Stimulated activated CD4-positive, alpha-beta T cell treated with anti-CD3 and anti-CD28 coated beads, TNF-alpha, amount 100 ng/mL, for 4 hours (primary cell): ENCODE results near the gene LYSMD3.

Experiments used
- DNase-seq, 3 experiments: peaks; one replicate each; pipeline ENCODE4 v3.0.0-alpha.2; 2020; ENCODE audit warnings: low read depth in 3 of 3

Gene LYSMD3

GRCh38 chr5:90548069-90548593 lies 18.7 kb upstream of the LYSMD3 start:
- no peak for DNase-seq

GRCh38 chr5:90547072-90547536 lies 17.7 kb upstream of the LYSMD3 start:
- DNase-seq = no peak

GRCh38 chr5:90546216-90546837 lies 16.9 kb upstream of the LYSMD3 start:
- no peak for DNase-seq

- DNase-seq = no peak
These were observed 16.1 kb upstream of the LYSMD3 start for GRCh38 chr5:90545511-90545910.

- DNase-seq = no peak
These were observed 13.6 kb upstream of the LYSMD3 start for GRCh38 chr5:90542827-90543519.

GRCh38 chr5:90534922-90535321 lies 5.5 kb upstream of the LYSMD3 start:
- DNase-seq = no peak

GRCh38 chr5:90533794-90534193 lies 4.4 kb upstream of the LYSMD3 start:
- DNase-seq = no peak

- DNase-seq = no peak
These were observed 1.5 kb upstream of the LYSMD3 start for GRCh38 chr5:90530736-90531487.

- DNase-seq = peak in 1 of 3 experiments; percentile 26
These were observed 724 bp upstream of the LYSMD3 start for GRCh38 chr5:90529939-90530677.

- DNase-seq = no peak
These were observed 687 bp downstream of the LYSMD3 start for GRCh38 chr5:90528601-90529193.

GRCh38 chr5:90519081-90519480 lies 10.3 kb downstream of the LYSMD3 start:
- DNase-seq = no peak

GRCh38 chr5:90518661-90519060 lies 10.7 kb downstream of the LYSMD3 start:
- no peak for DNase-seq

- no peak for DNase-seq
These were observed 14.9 kb downstream of the LYSMD3 start for GRCh38 chr5:90514520-90514919.

- DNase-seq = no peak
These were observed 18.9 kb downstream of the LYSMD3 start for GRCh38 chr5:90510438-90510837.

GRCh38 chr5:90506221-90506620 lies 23.2 kb downstream of the LYSMD3 start:
- no peak for DNase-seq

- DNase-seq = no peak
These were observed 24.6 kb downstream of the LYSMD3 start for GRCh38 chr5:90504743-90505142.

- no peak for DNase-seq
These were observed 25.8 kb downstream of the LYSMD3 start for GRCh38 chr5:90503596-90503995.

GRCh38 chr5:90495146-90495545 lies 34.2 kb downstream of the LYSMD3 start:
- DNase-seq = no peak

GRCh38 chr5:90494043-90494442 lies 35.3 kb downstream of the LYSMD3 start:
- no peak for DNase-seq

GRCh38 chr5:90488791-90489190 lies 40.6 kb downstream of the LYSMD3 start:
- DNase-seq = no peak

GRCh38 chr5:90484540-90484939 lies 44.8 kb downstream of the LYSMD3 start:
- no peak for DNase-seq
